Osteocyte (in vitro differentiated cells): Measurements from ENCODE around the gene NOP9. TPM values are rescaled to one million over a fixed set of nuclear protein-coding genes. Genes with fewer than 3 reads are reported as not detected.

Source experiments
- DNase-seq: peaks from one replicate; pipeline ENCODE4 v3.0.0; 2021; ENCODE audit warnings: mixed read lengths; ENCODE audit not compliant: unreplicated experiment; ENCODE audit errors: extremely low spot score
- H3K27ac Mint-ChIP-seq: one replicate; pipeline ENCODE4 v1.8.0; 2021; ENCODE audit warnings: mild to moderate bottlenecking, mixed read lengths; ENCODE audit not compliant: unreplicated experiment
- H3K27me3 Mint-ChIP-seq: one replicate; pipeline ENCODE4 v1.8.0; 2021; ENCODE audit warnings: mixed read lengths; ENCODE audit not compliant: unreplicated experiment
- H3K36me3 Mint-ChIP-seq: one replicate; pipeline ENCODE4 v1.8.0; 2021; ENCODE audit warnings: mixed read lengths; ENCODE audit not compliant: unreplicated experiment
- H3K4me1 Mint-ChIP-seq: one replicate; pipeline ENCODE4 v1.8.0; 2021; ENCODE audit warnings: mixed read lengths; ENCODE audit not compliant: unreplicated experiment
- H3K4me3 Mint-ChIP-seq: one replicate; pipeline ENCODE4 v1.8.0; 2021; ENCODE audit warnings: mild to moderate bottlenecking, moderate library complexity, mixed read lengths; ENCODE audit not compliant: unreplicated experiment
- H3K9me3 Mint-ChIP-seq: one replicate; pipeline ENCODE4 v1.8.0; 2021; ENCODE audit warnings: mixed read lengths; ENCODE audit not compliant: unreplicated experiment
- CTCF ChIP-seq: fragments of 200-600 bp; sonication (generic); IDR thresholded peaks from 2 replicates; pipeline ENCODE4 v1.5.0; 2021; ENCODE audit warnings: antibody characterized with exemption, mild to moderate bottlenecking, moderate library complexity
- total RNA-seq: library from RNA; stranded (reverse); gene quantifications from 2 replicates; pipeline ENCODE4 v1.2.1, GENCODE V29; 2021

NOP9 gene
- total RNA-seq, 1 donor from 2014 or later, result 28.2 TPM

DNA sequence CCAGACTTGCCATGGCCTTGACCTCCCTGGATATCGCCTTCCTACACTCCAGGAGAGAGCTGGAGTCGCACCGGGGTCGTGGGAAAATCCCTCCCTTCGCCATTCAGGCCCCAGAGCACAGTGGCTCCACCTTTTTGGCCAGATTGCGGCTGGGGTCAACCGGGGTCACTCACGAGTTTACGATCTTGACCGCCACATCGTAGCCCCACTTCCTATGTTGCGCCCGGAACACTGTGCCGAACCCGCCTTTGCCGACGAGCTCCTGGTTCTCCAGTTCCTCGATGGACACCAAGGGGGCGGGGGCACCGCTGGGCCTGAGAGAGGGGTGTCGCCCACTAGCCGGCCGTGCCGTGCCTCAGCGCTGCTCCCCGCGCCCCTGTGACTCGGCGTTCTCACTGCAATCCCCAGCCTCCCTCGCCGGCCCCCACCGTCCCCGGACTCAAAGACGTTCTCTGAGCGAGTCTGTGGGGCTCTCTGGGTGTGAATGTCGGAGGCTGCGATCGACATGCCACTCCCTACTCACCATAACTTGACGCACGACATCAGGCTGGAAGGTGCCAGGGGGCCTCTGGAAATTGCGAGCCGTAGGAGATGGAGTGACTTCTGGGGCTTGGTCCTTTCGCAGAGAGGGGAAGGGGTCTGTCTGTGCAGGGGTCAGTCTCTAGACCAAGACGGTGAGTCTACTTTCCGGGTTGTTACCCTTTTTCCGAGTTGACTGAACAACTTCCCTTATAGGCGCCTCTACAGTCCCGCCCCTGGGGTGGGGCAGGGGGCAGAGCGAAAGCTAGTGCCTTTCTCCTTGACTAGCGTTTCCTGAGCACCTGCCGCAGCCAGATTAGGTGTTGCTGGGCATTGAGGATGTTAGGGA, 39.9 kb downstream of the NOP9 start, which contains the start of gene RIPK3:
RIPK3 (minus strand) TSS at position 708 of the 868 bp plus-strand sequence; CDS start at position 543, 165 bp downstream.
- Mint-ChIP-seq H3K4me1 (peaks cover 22% of the 10 kb centered on the region), H3K4me3 (peak within 1 kb of the TSS; percentile 46), H3K9me3 (no peaks in the 10 kb centered on the region), H3K36me3 (no peaks in the 10 kb centered on the region), H3K27ac (no peak within 1 kb of the TSS), H3K27me3 (peaks cover 31% of the 10 kb centered on the region)
- no peak for DNase-seq
- no peak for TF ChIP-seq CTCF

- Mint-ChIP-seq H3K36me3 (no peaks in the 10 kb centered on the region), H3K4me3 (no peak overlapping the region), H3K27ac (no peak overlapping the region), H3K4me1 (peaks cover 15% of the 10 kb centered on the region), H3K9me3 (no peaks in the 10 kb centered on the region), H3K27me3 (peaks cover 41% of the 10 kb centered on the region)
- DNase-seq, result no peak
- no peak for TF ChIP-seq CTCF
Measured at GRCh38 chr14:24340606-24341005, 41.0 kb downstream of the NOP9 start.

- H3K4me3 Mint-ChIP-seq, result no peak overlapping the region
- no peak for TF ChIP-seq CTCF
- no peaks in the 10 kb centered on the region for H3K36me3 Mint-ChIP-seq
- peaks cover 3% of the 10 kb centered on the region for H3K4me1 Mint-ChIP-seq
- DNase-seq, result no peak
- no peaks in the 10 kb centered on the region for H3K9me3 Mint-ChIP-seq
- peaks cover 53% of the 10 kb centered on the region for H3K27me3 Mint-ChIP-seq
- H3K27ac Mint-ChIP-seq, result no peak overlapping the region
Measured at GRCh38 chr14:24342889-24343288, 43.2 kb downstream of the NOP9 start.

- no peak for DNase-seq
- no peaks in the 10 kb centered on the region for H3K9me3 Mint-ChIP-seq
- peaks cover 58% of the 10 kb centered on the region for H3K27me3 Mint-ChIP-seq
- peaks cover 3% of the 10 kb centered on the region for H3K4me1 Mint-ChIP-seq
- no peak overlapping the region for H3K27ac Mint-ChIP-seq
- H3K4me3 Mint-ChIP-seq, result no peak overlapping the region
- H3K36me3 Mint-ChIP-seq, result no peaks in the 10 kb centered on the region
- TF ChIP-seq CTCF, result no peak
Measured at GRCh38 chr14:24343795-24344660, 44.4 kb downstream of the NOP9 start.

GRCh38 chr14:24347134-24347533, 47.5 kb downstream of the NOP9 start:
- Mint-ChIP-seq H3K4me1 (peaks cover 9% of the 10 kb centered on the region), H3K27me3 (peaks cover 72% of the 10 kb centered on the region), H3K4me3 (no peak overlapping the region), H3K36me3 (no peaks in the 10 kb centered on the region), H3K9me3 (no peaks in the 10 kb centered on the region), H3K27ac (no peak overlapping the region)
- no peak for TF ChIP-seq CTCF
- DNase-seq, result no peak
